ENCODE data around the gene SNCG. TPM values are rescaled to one million over a fixed set of nuclear protein-coding genes. Genes with fewer than 3 reads are reported as not detected.

SNCG gene
- total and polyA plus RNA-seq, 2 experiments from 2014 or later, result 4.0 to 17.0 TPM

GRCh38 chr10:86946213-86947155 is 11.9 kb upstream of the SNCG start:
- Histone ChIP-seq H3F3A (replicated peaks; ENCODE audit: low read depth) (no peaks in the 10 kb centered on the region), H3K27me3 (ENCODE audit: insufficient read depth) (peaks cover 8% of the 10 kb centered on the region; the same call in 1 of the 2 replicates), H3K27ac (ENCODE audit: low read depth) (no peak overlapping the region), H3K4me3 (no peak overlapping the region), H2AFZ (peak overlapping the region; percentile 91), H3K4me1 (ENCODE audit: insufficient read depth) (peaks cover 14% of the 10 kb centered on the region), H3K36me3 (ENCODE audit: insufficient read depth) (0 out of 2 replicates have a peak, but pooled peaks cover 5% of the 10 kb centered on the region), H3K79me2 (replicated peaks; ENCODE audit: insufficient read depth) (no peaks in the 10 kb centered on the region), H4K20me1 (replicated peaks; ENCODE audit: insufficient read depth) (no peaks in the 10 kb centered on the region), H3K4me2 (no peak overlapping the region), H3K9me2 (ENCODE audit: insufficient read depth) (no peaks in the 10 kb centered on the region)
- H3K4me3 Mint-ChIP-seq, result no peak overlapping the region
- peaks cover 14% of the 10 kb centered on the region for H3K9me3 Mint-ChIP-seq
- peaks cover 17% of the 10 kb centered on the region for H3K4me1 Mint-ChIP-seq
- H3K27ac Mint-ChIP-seq, result peak overlapping the region; percentile 30; the same call in 1 of the 2 replicates
- TF ChIP-seq JUNB (IDR thresholded peaks at IDR 0.05; ENCODE audit: unreplicated experiment) (no peak), ZNF114 (CRISPR knock-in tag; IDR thresholded peaks at IDR 0.05) (no peak), ETS1 (IDR thresholded peaks at IDR 0.05) (no peak), ZNF462 (CRISPR knock-in tag; IDR thresholded peaks at IDR 0.05) (no peak), EZH2 (IDR thresholded peaks at IDR 0.05; ENCODE audit: low read depth, unreplicated experiment) (no peak), REST (IDR thresholded peaks at IDR 0.05; ENCODE audit: unreplicated experiment) (no peak), NANOG (IDR thresholded peaks at IDR 0.05; ENCODE audit: borderline replicate concordance) (no peak), EZH2phosphoT487 (IDR thresholded peaks at IDR 0.05; ENCODE audit: unreplicated experiment) (no peak), ZNF331 (CRISPR knock-in tag; IDR thresholded peaks at IDR 0.05; ENCODE audit: low read depth) (no peak), POLR2AphosphoS5 (IDR thresholded peaks at IDR 0.05; ENCODE audit: low read depth) (no peak), CTCF (conservative IDR thresholded peaks at IDR 0.05; ENCODE audit: low read depth in 2 of 2) (no peak), CREB1 (CRISPR knock-in tag; IDR thresholded peaks at IDR 0.05; ENCODE audit: low read depth) (no peak)
- no peak for ATAC-seq
- DNase-seq (ENCODE audit: low spot score), result no peak
- peaks cover 16% of the 10 kb centered on the region; the same call in 2 of the 3 replicates for H3K36me3 Mint-ChIP-seq (ENCODE audit: low read depth)
- H3K27me3 Mint-ChIP-seq (ENCODE audit: insufficient read depth, low read depth, poor library complexity), result peaks cover 23% of the 10 kb centered on the region
